ENCODE measurements around the gene AGFG1.

AGFG1 gene

GRCh38 chr2:227439214-227439613 lies 32.7 kb upstream of the AGFG1 start:
- no peak for DNase-seq (ENCODE audit: low spot score)
- in situ Hi-C loops (cut with MboI; ENCODE audit: low pct_unique_long_range_greater_than_20kb, low sequenced_read_pairs, unreplicated experiment): no loop called here
- TF ChIP-seq CTCF (IDR thresholded peaks at IDR 0.05; ENCODE audit: extremely low read depth, insufficient read depth, missing control alignments): no peak

GRCh38 chr2:227442639-227443038 lies 29.3 kb upstream of the AGFG1 start:
- DNase-seq (ENCODE audit: low spot score): no peak
- in situ Hi-C loops (cut with MboI; ENCODE audit: low pct_unique_long_range_greater_than_20kb, low sequenced_read_pairs, unreplicated experiment): no loop called here
- TF ChIP-seq CTCF (IDR thresholded peaks at IDR 0.05; ENCODE audit: extremely low read depth, insufficient read depth, missing control alignments): no peak

- no peak for DNase-seq (ENCODE audit: low spot score)
- in situ Hi-C loops (cut with MboI; ENCODE audit: low pct_unique_long_range_greater_than_20kb, low sequenced_read_pairs, unreplicated experiment): no loop called here
- no peak for TF ChIP-seq CTCF (IDR thresholded peaks at IDR 0.05; ENCODE audit: extremely low read depth, insufficient read depth, missing control alignments)
Measured at GRCh38 chr2:227443889-227444568, 27.9 kb upstream of the AGFG1 start.

GRCh38 chr2:227447606-227448005 lies 24.4 kb upstream of the AGFG1 start:
- no peak for DNase-seq (ENCODE audit: low spot score)
- in situ Hi-C loops (cut with MboI; ENCODE audit: low pct_unique_long_range_greater_than_20kb, low sequenced_read_pairs, unreplicated experiment): no loop called here
- no peak for TF ChIP-seq CTCF (IDR thresholded peaks at IDR 0.05; ENCODE audit: extremely low read depth, insufficient read depth, missing control alignments)

GRCh38 chr2:227450311-227450841 lies 21.6 kb upstream of the AGFG1 start:
- DNase-seq (ENCODE audit: low spot score): no peak
- no peak for TF ChIP-seq CTCF (IDR thresholded peaks at IDR 0.05; ENCODE audit: extremely low read depth, insufficient read depth, missing control alignments)
- in situ Hi-C loops (cut with MboI; ENCODE audit: low pct_unique_long_range_greater_than_20kb, low sequenced_read_pairs, unreplicated experiment): no loop called here

- in situ Hi-C loops (cut with MboI; ENCODE audit: low pct_unique_long_range_greater_than_20kb, low sequenced_read_pairs, unreplicated experiment): no loop called here
- no peak for TF ChIP-seq CTCF (IDR thresholded peaks at IDR 0.05; ENCODE audit: extremely low read depth, insufficient read depth, missing control alignments)
- DNase-seq (ENCODE audit: low spot score): no peak
Measured at GRCh38 chr2:227450926-227451654, 20.9 kb upstream of the AGFG1 start.
